Activated CD8-positive, alpha-beta memory T cell treated with anti-CD3 and anti-CD28 coated beads for 24 hours (primary cell): ENCODE data around the gene SLC1A3.
A peak's percentile ranks its signal among the peaks of the same experiment; 100 is the strongest.

Experiments used
- DNase-seq: peaks from one replicate; pipeline ENCODE4 v3.0.0-alpha.2; 2020

The SLC1A3 gene

DNA sequence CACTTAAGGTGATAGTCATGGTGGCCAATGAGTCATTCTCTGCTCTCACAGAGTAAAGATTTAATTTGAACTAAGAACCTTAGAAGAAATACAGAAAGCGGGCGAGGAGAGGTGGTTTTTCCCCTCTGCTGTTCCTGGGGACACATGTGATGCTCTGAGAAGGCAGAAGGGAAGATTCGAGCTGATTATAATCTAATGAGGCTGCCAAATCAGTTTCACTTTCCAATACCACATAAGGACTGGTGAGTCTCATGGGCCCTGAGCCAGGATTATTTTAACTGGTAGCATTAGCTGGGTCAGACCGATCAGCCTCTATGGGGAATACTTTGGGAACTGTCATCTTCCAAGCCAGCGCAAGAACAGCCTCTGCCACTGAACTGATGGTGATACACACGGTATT, 116.5 kb downstream of the SLC1A3 start:
- DNase-seq: no peak

DNA sequence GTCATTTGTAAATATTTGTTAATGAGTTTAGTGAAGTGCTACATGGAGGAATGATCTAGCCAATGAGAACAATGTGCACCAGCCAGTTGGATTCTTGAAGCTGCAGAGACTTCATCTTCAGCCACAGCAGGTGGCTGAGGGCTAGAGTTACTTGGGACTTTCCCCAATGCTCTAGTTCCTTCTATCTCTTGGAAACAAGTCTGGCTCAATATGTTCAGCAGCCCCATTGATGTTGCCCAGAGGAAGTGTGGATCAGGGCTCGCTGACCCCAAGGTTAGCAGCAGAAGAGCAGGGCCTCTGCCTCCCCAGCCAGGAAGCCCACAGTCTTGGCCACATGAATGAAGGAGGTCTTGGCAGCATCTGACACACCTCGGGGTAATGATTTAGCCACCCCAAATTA, 117.5 kb downstream of the SLC1A3 start:
- no peak for DNase-seq

DNA sequence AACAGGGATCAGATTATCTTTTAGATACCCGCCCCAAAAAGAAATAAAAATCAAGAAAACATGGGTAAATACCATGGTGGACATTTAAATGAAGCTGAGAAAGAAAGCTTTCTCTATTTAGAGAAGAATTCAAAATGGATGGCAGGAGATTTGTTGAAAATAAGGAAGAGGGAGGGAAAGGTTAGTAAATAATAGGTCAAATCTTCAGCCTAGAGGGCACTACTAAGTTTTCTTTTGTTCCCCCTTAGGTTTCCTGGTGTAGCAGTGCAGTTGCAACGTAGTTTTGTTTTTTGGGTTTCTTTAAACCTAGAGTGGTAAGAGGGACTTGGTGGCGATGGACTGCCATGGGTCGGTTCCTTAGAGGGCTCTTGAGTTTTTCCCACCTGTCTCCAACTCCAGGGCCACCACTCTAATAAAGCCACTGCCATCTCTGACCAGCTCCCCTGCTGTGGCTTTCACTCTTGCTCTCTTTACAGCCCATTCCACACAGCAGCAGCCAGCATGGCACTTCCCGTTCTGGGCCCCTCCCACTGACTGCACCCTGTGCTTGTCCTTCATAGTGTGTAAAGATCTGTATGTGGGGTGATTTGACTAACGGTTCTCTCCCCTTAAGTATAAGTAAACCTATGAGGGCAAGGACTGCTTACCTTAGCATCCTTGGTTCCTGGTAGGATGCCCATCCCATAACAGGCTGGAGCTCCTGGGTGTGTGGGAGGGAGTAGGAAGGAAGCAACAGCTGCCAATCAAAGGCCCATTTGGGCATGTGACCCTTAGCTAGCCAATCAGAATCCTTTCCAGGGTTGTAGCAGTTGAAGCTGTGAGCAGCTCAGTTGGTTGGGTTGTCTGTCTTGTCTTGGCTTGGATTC, 118.3 kb downstream of the SLC1A3 start:
- DNase-seq: peak; percentile 59

DNA sequence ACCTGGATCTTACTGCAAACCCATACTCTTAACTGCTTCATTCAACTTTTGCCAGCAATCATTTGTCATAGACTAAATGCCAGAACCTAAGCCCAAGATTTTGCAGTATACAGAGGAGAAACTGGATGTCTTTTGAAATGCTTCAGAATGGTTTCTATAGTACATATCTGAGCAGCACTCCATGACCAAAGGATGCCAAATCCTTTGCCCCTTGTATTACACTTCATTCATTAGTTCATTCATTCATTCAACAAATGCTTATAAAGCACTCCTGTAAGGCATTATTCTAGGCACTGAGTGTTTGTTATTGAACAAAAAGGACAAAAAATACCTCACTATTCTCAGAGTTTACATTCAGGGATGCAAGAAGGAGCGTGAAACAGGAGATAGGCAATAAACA, 119.9 kb downstream of the SLC1A3 start:
- no peak for DNase-seq

DNA sequence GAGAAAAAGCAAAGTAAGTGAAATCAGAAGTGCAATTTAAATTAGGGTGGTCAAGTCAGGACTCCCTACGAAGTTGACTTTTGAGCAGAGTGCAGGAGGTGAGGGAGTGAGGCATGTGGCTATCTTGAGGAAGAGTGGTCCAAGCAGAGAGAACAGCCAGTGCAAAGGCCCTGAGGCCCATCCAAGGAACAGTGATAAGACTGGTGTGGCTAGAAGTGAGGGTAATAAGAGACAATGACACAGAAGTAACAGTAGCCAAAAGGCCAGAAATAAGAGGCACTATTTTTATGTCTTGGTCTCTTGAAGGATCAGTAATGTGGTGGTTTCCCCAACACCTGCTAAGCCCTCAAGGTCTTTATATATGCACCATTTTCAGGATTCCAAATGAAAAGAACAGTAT, 120.4 kb downstream of the SLC1A3 start:
- DNase-seq: no peak

DNA sequence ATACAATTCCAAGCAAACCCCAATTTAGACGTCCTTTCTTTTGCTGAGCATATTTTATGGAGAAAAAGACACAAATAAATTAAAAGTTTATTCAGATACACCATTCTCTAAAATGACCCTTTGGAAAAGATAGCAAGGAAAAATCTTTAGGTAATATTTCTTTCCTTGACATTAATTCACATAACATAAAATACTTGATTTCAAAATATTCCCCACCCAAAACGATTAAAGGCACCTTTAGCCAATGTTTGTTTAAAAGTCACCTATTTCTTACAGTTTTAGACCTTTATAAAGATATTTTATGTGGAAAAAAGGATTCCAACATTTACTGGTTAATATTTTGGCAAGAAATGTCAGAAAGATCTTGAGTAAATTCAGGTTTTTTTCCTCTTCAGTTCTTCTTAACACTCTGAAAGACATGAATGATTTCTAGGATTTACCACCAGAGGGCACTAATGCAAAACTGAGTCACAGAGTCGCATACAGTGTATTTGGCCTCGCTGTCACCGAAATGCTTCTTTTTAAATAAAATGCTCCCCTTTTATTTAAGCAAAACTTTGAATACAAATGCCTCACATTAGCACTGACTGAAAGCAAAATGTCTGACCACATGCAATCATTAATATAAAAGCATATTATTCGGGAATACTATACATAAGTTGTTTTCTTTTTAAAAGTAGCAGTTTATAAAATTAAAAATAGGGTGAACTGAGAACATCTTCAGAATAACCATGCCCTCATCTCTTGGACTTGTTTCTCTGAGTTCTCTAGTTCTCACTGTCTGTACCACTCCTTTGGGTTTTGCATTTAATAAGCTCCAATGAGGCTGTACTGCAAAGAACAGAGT, 122.5 kb downstream of the SLC1A3 start:
- no peak for DNase-seq

DNA sequence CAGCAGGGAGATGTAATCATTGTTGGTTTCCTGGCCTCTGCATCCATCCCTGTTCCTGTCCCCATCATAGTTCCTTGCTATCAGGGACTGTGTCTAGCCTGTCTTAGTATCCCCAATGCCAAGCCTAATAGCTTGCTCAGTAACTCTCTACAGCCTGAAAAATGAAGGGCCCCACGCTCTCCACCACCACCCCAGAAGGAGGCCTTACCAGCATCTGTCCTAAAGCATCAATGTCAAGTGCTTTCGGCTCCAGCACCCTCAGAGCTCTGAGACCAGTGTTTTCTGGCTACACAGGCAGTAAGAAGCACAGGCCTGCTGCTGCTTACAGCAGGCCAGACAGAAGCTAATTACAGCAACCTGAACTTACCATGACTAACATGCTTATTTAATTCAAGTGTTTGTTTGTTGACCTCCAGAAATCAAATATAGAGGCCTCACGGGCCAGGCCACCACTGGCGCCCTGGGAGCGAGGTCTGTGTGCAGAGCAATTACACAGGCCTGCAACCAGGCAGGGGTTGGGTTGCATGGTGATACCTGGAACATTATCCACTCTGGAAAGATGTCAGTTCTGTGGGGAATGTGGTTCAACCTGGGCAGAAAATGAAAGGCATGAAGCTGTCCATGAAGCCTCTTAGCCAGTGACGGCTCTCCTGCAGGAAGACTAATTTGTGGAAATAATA, 124.3 kb downstream of the SLC1A3 start:
- no peak for DNase-seq

DNA sequence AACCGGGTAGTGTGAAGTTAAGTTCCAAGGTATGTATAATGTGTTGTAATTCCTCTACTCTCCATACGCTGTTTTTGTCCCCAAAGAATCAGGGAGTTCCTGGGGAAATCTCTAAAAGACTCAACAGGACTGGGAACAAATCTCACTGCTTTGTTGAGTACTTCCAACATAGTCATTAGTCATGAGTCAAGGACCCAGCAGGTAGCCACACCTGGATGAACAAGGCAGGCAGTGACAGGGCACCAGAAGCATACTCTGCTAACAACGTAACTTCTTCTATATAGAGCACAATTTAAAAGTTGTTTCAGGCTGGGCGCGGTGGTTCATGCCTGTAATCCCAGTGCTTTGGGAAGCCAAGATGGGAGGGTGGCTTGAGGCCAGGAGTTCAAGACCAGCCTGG, 126.8 kb downstream of the SLC1A3 start:
- no peak for DNase-seq

DNA sequence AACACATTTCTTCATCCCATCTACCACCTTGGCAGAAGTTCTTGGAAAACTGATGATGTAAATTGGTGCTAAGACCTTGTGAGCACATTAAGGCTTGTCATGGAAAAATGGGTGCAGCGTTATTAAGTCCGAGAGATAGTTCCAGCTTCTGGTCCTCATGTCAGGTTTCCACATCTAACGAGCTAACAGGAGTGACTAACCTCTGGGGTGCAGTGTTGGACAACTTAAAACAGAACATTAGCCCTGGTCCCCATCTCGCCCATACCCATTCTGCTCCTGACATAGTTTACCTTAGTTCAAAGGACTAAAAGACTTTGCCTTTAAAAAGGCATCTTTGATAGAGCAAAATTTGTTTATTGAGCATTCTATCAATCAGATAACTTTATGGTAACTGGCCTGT, 128.0 kb downstream of the SLC1A3 start:
- no peak for DNase-seq

DNA sequence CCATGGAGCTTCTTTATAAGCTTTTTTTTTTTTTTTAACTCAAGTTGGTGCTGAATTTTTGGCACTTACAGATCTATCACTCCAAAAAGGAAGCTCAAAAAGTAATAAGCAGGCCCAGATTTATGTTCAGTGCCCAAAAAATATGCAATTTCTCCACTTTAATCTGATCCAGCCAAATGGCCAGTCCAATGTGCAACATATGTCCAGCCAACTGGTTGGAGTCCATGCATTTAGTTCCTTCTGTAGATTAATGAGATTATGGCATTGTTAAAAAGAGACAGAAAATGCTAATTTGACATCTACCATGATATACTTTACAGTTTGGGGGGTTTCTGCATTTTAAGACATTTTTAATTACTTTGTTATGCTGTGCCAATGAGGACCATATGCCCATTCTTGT, 129.5 kb downstream of the SLC1A3 start:
- DNase-seq: no peak
